K562 (cell line): ENCODE results near the gene CEP43. TPM values are rescaled to one million over a fixed set of nuclear protein-coding genes. Genes with fewer than 3 reads are reported as not detected.
A peak's percentile ranks its signal among the peaks of the same experiment; 100 is the strongest.

Experiments
- ATAC-seq: fragments of 200-7000 bp; cut with Tn5 transposase; 3 replicates; pipeline ENCODE4 v1.9.1; 2020; ENCODE audit warnings: moderate library complexity
- BruUV-seq: library from RNA; stranded (reverse); fragments of 400-500 nt; replicated peaks from 2 replicates; lab custom pipeline; 2021; lab: Mats Ljungman, UMichigan
- CTCF ChIA-PET: fragments of 300-600 bp; formaldehyde crosslinking; extraction: SDS; loops from one replicate; lab custom pipeline; 2021; ENCODE audit warnings: low intra/inter-chr PET ratio; lab: Yijun Ruan, JAX
- POLR2A ChIA-PET: fragments of 300-600, 350-650 bp; sonication (Branson Sonifier 250); formaldehyde crosslinking; extraction: SDS; loops from one replicate; lab custom pipeline; 2021; ENCODE audit warnings: antibody characterized with exemption, inconsistent platforms; lab: Yijun Ruan, JAX
- DNase-seq, 4 experiments: peaks; one replicate each; pipeline versions ENCODE4 v3.0.0 to v3.0.0-alpha.2; 2011 to 2018; ENCODE audit warnings: low spot score in 3 of 4, mixed read lengths in 3 of 4; ENCODE audit errors: extremely low read depth in 1 of 4
- FAIRE-seq: peaks from 2 replicates; lab custom pipeline; 2011; peaks lifted over from hg19 to GRCh38; lab: Jason Lieb, UNC
- H2AFZ ChIP-seq: 2 replicates; pipeline ENCODE4 v1.6.0; 2011; ENCODE audit warnings: low read depth, low read length, control low read depth, inconsistent platforms
- H3K27ac ChIP-seq: fragments of 200-600 bp; 3 replicates; pipeline ENCODE4 v1.8.0; 2011; ENCODE audit warnings: low read depth, mild to moderate bottlenecking, control low read depth, inconsistent platforms, low read length, moderate library complexity, mixed read lengths; ENCODE audit errors: extremely low read depth
- H3K27me3 ChIP-seq, 2 experiments: fragments of 300-600 bp in 1 of 2; 2 replicates in 1 of 2; 3 replicates in 1 of 2; pipeline versions ENCODE4 v1.6.0 to v1.8.0; 2011; ENCODE audit warnings: inconsistent platforms in 2 of 2, low read length in 2 of 2, mild to moderate bottlenecking in 1 of 2, mixed read lengths in 1 of 2, moderate library complexity in 1 of 2; ENCODE audit not compliant: control insufficient read depth in 2 of 2, insufficient read depth in 2 of 2
- H3K36me3 ChIP-seq: fragments of 300-600 bp; 3 replicates; pipeline ENCODE4 v1.8.0; 2011; ENCODE audit warnings: mild to moderate bottlenecking, low read length, inconsistent platforms; ENCODE audit not compliant: control insufficient read depth, insufficient read depth
- H3K4me1 ChIP-seq, 2 experiments: fragments of 200-600 bp in 1 of 2; replicated peaks in 1 of 2; 2 replicates in 1 of 2; 3 replicates in 1 of 2; pipeline versions ENCODE4 v1.5.1 to v1.8.0; 2011; ENCODE audit warnings: inconsistent platforms in 2 of 2, low read length in 2 of 2, mild to moderate bottlenecking in 1 of 2, mixed read lengths in 1 of 2, moderate library complexity in 1 of 2; ENCODE audit not compliant: control insufficient read depth in 2 of 2, insufficient read depth in 2 of 2
- H3K4me2 ChIP-seq: 2 replicates; pipeline ENCODE4 v1.6.1; 2011; ENCODE audit warnings: low read length, control low read depth, inconsistent platforms, mixed read lengths; ENCODE audit not compliant: insufficient read depth
- H3K4me3 ChIP-seq: fragments of 200-600 bp; sonication (generic), shearing (Covaris generic); 2 replicates; pipeline ENCODE4 v1.5.1; 2016; ENCODE audit warnings: control low read depth, inconsistent platforms
- H3K79me2 ChIP-seq: fragments of 200-600 bp; 3 replicates; pipeline ENCODE4 v1.8.0; 2011; ENCODE audit warnings: low read length, inconsistent platforms; ENCODE audit not compliant: control insufficient read depth, insufficient read depth
- H3K9ac ChIP-seq, 2 experiments: 2 replicates each; pipeline versions ENCODE4 v1.6.0 to v1.6.1; 2011; ENCODE audit warnings: low read depth in 2 of 2, low read length in 2 of 2, control low read depth in 1 of 2, inconsistent platforms in 1 of 2, mild to moderate bottlenecking in 1 of 2, mixed read lengths in 1 of 2; ENCODE audit not compliant: insufficient read depth in 1 of 2
- H3K9me1 ChIP-seq: one replicate; pipeline ENCODE4 v1.6.0; 2011; ENCODE audit warnings: inconsistent platforms, mild to moderate bottlenecking, low read length, moderate library complexity; ENCODE audit not compliant: control insufficient read depth, insufficient read depth
- H3K9me3 ChIP-seq: replicated peaks from 2 replicates; pipeline ENCODE4 v1.5.1; 2011; ENCODE audit warnings: low read depth, low read length, inconsistent platforms; ENCODE audit not compliant: control insufficient read depth, insufficient read depth
- H4K20me1 ChIP-seq: replicated peaks from 2 replicates; pipeline ENCODE4 v1.6.1; 2011; ENCODE audit warnings: low read length, inconsistent platforms, mixed read lengths; ENCODE audit not compliant: control insufficient read depth, insufficient read depth
- ARID2 ChIP-seq: fragments of 450-650 bp; IDR thresholded peaks from 2 replicates; pipeline ENCODE4 v1.6.1; 2017; ENCODE audit warnings: antibody characterized with exemption, mild to moderate bottlenecking
- ATF3 ChIP-seq, 2 experiments: fragments of 450-650 bp in 1 of 2; sonication (generic) in 1 of 2; formaldehyde crosslinking in 1 of 2; IDR thresholded peaks in 1 of 2; conservative IDR thresholded peaks in 1 of 2; 2 replicates each; pipeline versions ENCODE4 v1.6.1 to v1.8.1; 2016 to 2023; ENCODE audit warnings: mild to moderate bottlenecking in 2 of 2, moderate library complexity in 2 of 2, inconsistent platforms in 1 of 2, missing genetic modification reagents in 1 of 2
- EGR1 ChIP-seq: fragments of 450-650 bp; conservative IDR thresholded peaks from 2 replicates; pipeline ENCODE4 v1.6.1; 2017; ENCODE audit warnings: mild to moderate bottlenecking
- FOXA3 ChIP-seq, 2 experiments: fragments of 450-650 bp in 1 of 2; sonication (generic) in 1 of 2; formaldehyde crosslinking; IDR thresholded peaks in 1 of 2; conservative IDR thresholded peaks in 1 of 2; 2 replicates each; pipeline versions ENCODE4 v1.4.0 to v1.8.0; 2020 to 2022; ENCODE audit warnings: mild to moderate bottlenecking in 2 of 2, missing genetic modification reagents in 1 of 2
- WGBS: fragments of 100-300 bp; shearing (Covaris generic); methylation state at CpG from one replicate; pipeline ENCODE4 v1.1.6; 2016; ENCODE audit warnings: low coverage, mixed read lengths; ENCODE audit not compliant: insufficient coverage; ENCODE audit errors: missing lambda C conversion rate; 5-methylcytosine and 5-hydroxymethylcytosine counted together
- in situ Hi-C: fragments of 300-500 bp; cut with MboI; formaldehyde crosslinking; loops from 4 replicates; pipeline ENCODE4 v1.15.0; 2018; ENCODE audit warnings: inconsistent platforms, mixed read lengths
- intact Hi-C: fragments of 100-400 bp; cut with micrococcal nuclease; formaldehyde crosslinking; loops from 2 replicates; pipeline ENCODE4 v1.14.2; 2022
- polyA plus RNA-seq, 8 experiments: library from polyadenylated mRNA; depleted of rRNA in 4 of 8; stranded (reverse) in 5 of 8; unstranded in 3 of 8; fragments of >200 nt; fragmentation: Nextera tagmentation in 2 of 8; fragmentation: Illumina TruSeq in 1 of 8; extraction: Ambion mirVana in 2 of 8; extraction: Trizol in 1 of 8; gene quantifications; 2 replicates each; pipeline versions ENCODE4 v1.2.1 to v1.2.3, GENCODE V29; 2011 to 2014; ENCODE audit warnings: inconsistent platforms in 1 of 8, missing spikeins in 1 of 8
- total RNA-seq, 7 experiments: library from RNA; depleted of rRNA in 6 of 7; stranded (reverse); fragments of >200 nt in 6 of 7; fragmentation: Illumina TruSeq in 2 of 7; extraction: Trizol in 2 of 7; gene quantifications; 2 replicates each; pipeline versions ENCODE4 v1.2.1 to v1.2.3, GENCODE V29; 2011 to 2021; ENCODE audit warnings: low replicate concordance in 1 of 7

Gene CEP43
- total and polyA plus RNA-seq, 9 of the 15 experiments (the other 6 are each of a cell fraction or from before 2014, with no cell fraction given) = 15.2 to 55.7 (median 47.4) TPM

GRCh38 chr6:166977621-166978525 is 21.3 kb upstream of the CEP43 start:
- no peaks in the 10 kb centered on the region for H3K9me1 ChIP-seq
- in situ Hi-C loops = no loop called here
- no peak overlapping the region for H3K9ac ChIP-seq
- no peak overlapping the region for H3K4me2 ChIP-seq
- no peak overlapping the region for H2AFZ ChIP-seq
- POLR2A ChIA-PET = interaction anchor here (0.6 to 1.5 kb wide), 2 partner anchors 22 to 30 kb away, joined by 3 to 6 read pairs; partner anchors contain the start of gene RNASET2
- H3K36me3 ChIP-seq = peaks cover 31% of the 10 kb centered on the region
- H3K9me3 ChIP-seq = peaks cover 2% of the 10 kb centered on the region; the same call in 1 of the 2 replicates
- DNase-seq (no peak), ATAC-seq (no peak), FAIRE-seq (no peak)
- no peak overlapping the region for H3K4me3 ChIP-seq
- TF ChIP-seq FOXA3 (CRISPR knock-in tag; conservative IDR thresholded peaks at IDR 0.05 in 1 of 2, IDR thresholded peaks at IDR 0.05 in 1 of 2) (no peak), ARID2 (no peak)
- no peaks in the 10 kb centered on the region for H3K4me1 ChIP-seq
- no peak overlapping the region for H3K27ac ChIP-seq
- WGBS = 93% methylated on average over 9 of the region's 9 CpGs
- CTCF ChIA-PET = interaction anchor here (0.6 kb wide), 1 partner anchor 72 kb away, joined by 3 read pairs; no protein-coding TSS in a partner anchor
- BruUV-seq = no TSS peak
- H3K79me2 ChIP-seq = peaks cover 3% of the 10 kb centered on the region; the same call in 2 of the 3 replicates
- intact Hi-C loops = no loop called here
- H4K20me1 ChIP-seq = no peaks in the 10 kb centered on the region
- no peaks in the 10 kb centered on the region for H3K27me3 ChIP-seq

DNA sequence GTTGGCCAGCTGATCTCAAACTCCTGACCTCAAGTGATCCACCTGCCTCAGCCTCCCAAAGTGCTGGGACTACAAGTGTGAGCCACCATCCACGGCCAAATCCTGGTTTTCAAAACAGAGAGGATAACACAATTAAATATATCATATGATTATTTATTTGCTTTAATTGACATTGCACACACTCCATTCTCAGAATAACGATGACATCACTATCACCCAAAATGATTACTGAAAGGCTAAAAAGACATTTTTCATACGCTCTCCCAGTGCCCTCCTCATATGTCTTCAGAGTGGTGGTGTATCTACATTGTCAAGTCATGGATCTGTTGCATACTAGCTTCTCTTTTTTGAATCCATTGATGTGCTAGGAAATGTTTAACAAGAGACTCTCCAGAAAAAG is 18.5 kb upstream of the CEP43 start:
- no peaks in the 10 kb centered on the region for H3K9me1 ChIP-seq
- H3K4me1 ChIP-seq = no peaks in the 10 kb centered on the region
- H3K9me3 ChIP-seq = peaks cover 4% of the 10 kb centered on the region; the same call in 1 of the 2 replicates
- H3K9ac ChIP-seq = no peak overlapping the region
- BruUV-seq = no TSS peak
- H3K36me3 ChIP-seq = peaks cover 43% of the 10 kb centered on the region
- no peak for FAIRE-seq
- no peak for DNase-seq
- H3K4me3 ChIP-seq = no peak overlapping the region
- in situ Hi-C loops (no loop called here), intact Hi-C loops (no loop called here)
- ATAC-seq = no peak
- H3K27me3 ChIP-seq = no peaks in the 10 kb centered on the region
- ChIA-PET CTCF (no interaction called here), POLR2A (interaction anchor here (0.8 to 1.5 kb wide), 3 partner anchors 10 to 19 kb away, joined by 3 to 4 read pairs (median 3); partner anchors contain the start of gene CEP43)
- H4K20me1 ChIP-seq = no peaks in the 10 kb centered on the region
- H3K27ac ChIP-seq = no peak overlapping the region
- H2AFZ ChIP-seq = no peak overlapping the region
- TF ChIP-seq EGR1 (no peak), ATF3 (IDR thresholded peaks at IDR 0.05) (0 out of 2 replicates have a peak, but pooled peaks have one; percentile 15), ATF3 (CRISPR knock-in tag; conservative IDR thresholded peaks at IDR 0.05) (no peak)
- 94% methylated on average over 3 of the region's 3 CpGs for WGBS
- peaks cover 12% of the 10 kb centered on the region; the same call in 2 of the 3 replicates for H3K79me2 ChIP-seq
- H3K4me2 ChIP-seq = no peak overlapping the region
